Measurements from ENCODE around the gene ITIH6.

ITIH6 gene

DNA sequence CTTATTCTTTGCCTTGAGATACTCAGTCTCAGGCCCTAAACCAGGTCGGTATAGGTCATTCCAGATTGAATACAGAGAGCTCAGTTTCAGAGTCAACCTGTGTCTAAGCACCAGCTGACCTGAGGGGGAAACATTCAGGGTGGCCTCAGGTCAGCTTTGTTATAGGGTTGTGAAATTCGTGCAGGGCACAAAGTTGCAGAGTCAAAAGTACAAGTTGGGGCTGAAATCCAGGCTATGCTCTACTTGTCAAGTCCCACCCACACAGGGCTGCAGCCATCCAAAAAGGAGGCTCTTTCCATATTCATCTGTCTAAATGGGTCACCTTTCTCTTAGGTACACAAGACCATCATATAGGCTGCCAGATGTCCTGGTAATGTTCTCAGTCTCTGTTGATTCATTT, 89.7 kb downstream of the ITIH6 start:
- no peak for DNase-seq

Data from activated T-cell treated with anti-CD3 and anti-CD28 coated beads, Interleukin-2, amount 50 U/mL, for 1 hour (primary cell).